Measurements from ENCODE around the gene SPTBN5.

SPTBN5 gene

GRCh38 chr15:41822957-41823356 is 70.9 kb downstream of the SPTBN5 start:
- Histone ChIP-seq H3K27ac (ENCODE audit: low read depth, low read length) (no peak overlapping the region), H3K27me3 (ENCODE audit: insufficient read depth, low read length) (no peaks in the 10 kb centered on the region), H2BK120ac (ENCODE audit: insufficient read depth, low read length, poor library complexity) (no peak overlapping the region), H3K79me2 (ENCODE audit: control insufficient read depth, insufficient read depth, low read length, poor library complexity) (peaks cover under 1% of the 10 kb centered on the region), H3K4ac (ENCODE audit: low read depth, low read length) (no peak overlapping the region), H3K79me1 (ENCODE audit: low read length) (peaks cover 2% of the 10 kb centered on the region), H4K91ac (ENCODE audit: low read depth, low read length) (no peak overlapping the region), H2BK5ac (ENCODE audit: low read depth, low read length, poor library complexity) (no peak overlapping the region), H3K18ac (ENCODE audit: low read length) (no peak overlapping the region), H3K23ac (ENCODE audit: low read length) (no peak overlapping the region), H4K12ac (ENCODE audit: low read depth, low read length) (no peak overlapping the region), H2AFZ (ENCODE audit: insufficient read depth, low read length, poor library complexity) (no peak overlapping the region), H3K4me2 (ENCODE audit: low read length) (no peak overlapping the region), H3K4me3 (ENCODE audit: low read depth, low read length) (no peak overlapping the region), H3K9ac (ENCODE audit: low read length) (no peak overlapping the region), H3K14ac (ENCODE audit: low read length) (no peak overlapping the region), H3K9me3 (ENCODE audit: insufficient read depth, low read depth, low read length) (no peaks in the 10 kb centered on the region), H3K36me3 (ENCODE audit: control insufficient read depth in 1 of 2, insufficient read depth in 2 of 2, low read length in 2 of 2) (peaks cover 73 to 74% of the 10 kb centered on the region in 2 experiments), H3K4me1 (ENCODE audit: control insufficient read depth in 1 of 2, insufficient read depth in 2 of 2, low read length in 2 of 2) (peaks cover 0 to 4% of the 10 kb centered on the region in 2 experiments), H4K8ac (ENCODE audit: low read depth, low read length) (no peak overlapping the region), H2AK5ac (ENCODE audit: low read length) (no peak overlapping the region), H2BK12ac (ENCODE audit: low read length) (no peak overlapping the region)
- WGBS (ENCODE audit: extremely low coverage, insufficient coverage, insufficient read length): no CpG with 5 or more reads among the region's 6 CpGs
- no peak for DNase-seq

GRCh38 chr15:41822471-41822870 is 71.4 kb downstream of the SPTBN5 start:
- H2AFZ ChIP-seq (ENCODE audit: insufficient read depth, low read length, poor library complexity): no peak overlapping the region
- no peak overlapping the region for H2AK5ac ChIP-seq (ENCODE audit: low read length)
- H3K27me3 ChIP-seq (ENCODE audit: insufficient read depth, low read length): no peaks in the 10 kb centered on the region
- H2BK12ac ChIP-seq (ENCODE audit: low read length): no peak overlapping the region
- H2BK5ac ChIP-seq (ENCODE audit: low read depth, low read length, poor library complexity): no peak overlapping the region
- H3K36me3 ChIP-seq (ENCODE audit: control insufficient read depth in 1 of 2, insufficient read depth in 2 of 2, low read length in 2 of 2): peaks cover 78 to 79% of the 10 kb centered on the region in 2 experiments
- H3K79me1 ChIP-seq (ENCODE audit: low read length): peaks cover 2% of the 10 kb centered on the region
- no peak overlapping the region for H3K18ac ChIP-seq (ENCODE audit: low read length)
- H3K79me2 ChIP-seq (ENCODE audit: control insufficient read depth, insufficient read depth, low read length, poor library complexity): no peaks in the 10 kb centered on the region
- no peak overlapping the region for H3K4me2 ChIP-seq (ENCODE audit: low read length)
- H3K4me1 ChIP-seq (ENCODE audit: control insufficient read depth in 1 of 2, insufficient read depth in 2 of 2, low read length in 2 of 2): peaks cover 0 to 3% of the 10 kb centered on the region in 2 experiments
- DNase-seq: no peak
- H4K8ac ChIP-seq (ENCODE audit: low read depth, low read length): no peak overlapping the region
- H3K27ac ChIP-seq (ENCODE audit: low read depth, low read length): no peak overlapping the region
- no peaks in the 10 kb centered on the region for H3K9me3 ChIP-seq (ENCODE audit: insufficient read depth, low read depth, low read length)
- no peak overlapping the region for H3K4ac ChIP-seq (ENCODE audit: low read depth, low read length)
- no peak overlapping the region for H3K23ac ChIP-seq (ENCODE audit: low read length)
- no CpG with 5 or more reads among the region's 6 CpGs for WGBS (ENCODE audit: extremely low coverage, insufficient coverage, insufficient read length)
- no peak overlapping the region for H2BK120ac ChIP-seq (ENCODE audit: insufficient read depth, low read length, poor library complexity)
- no peak overlapping the region for H3K14ac ChIP-seq (ENCODE audit: low read length)
- H3K4me3 ChIP-seq (ENCODE audit: low read depth, low read length): no peak overlapping the region
- H3K9ac ChIP-seq (ENCODE audit: low read length): no peak overlapping the region
- H4K12ac ChIP-seq (ENCODE audit: low read depth, low read length): no peak overlapping the region
- no peak overlapping the region for H4K91ac ChIP-seq (ENCODE audit: low read depth, low read length)

- Histone ChIP-seq H3K4me1 (ENCODE audit: control insufficient read depth in 1 of 2, insufficient read depth in 2 of 2, low read length in 2 of 2) (no peaks in the 10 kb centered on the region), H3K4ac (ENCODE audit: low read depth, low read length) (no peak overlapping the region), H3K79me1 (ENCODE audit: low read length) (no peaks in the 10 kb centered on the region), H2BK5ac (ENCODE audit: low read depth, low read length, poor library complexity) (no peak overlapping the region), H3K9ac (ENCODE audit: low read length) (no peak overlapping the region), H3K27ac (ENCODE audit: low read depth, low read length) (no peak overlapping the region), H3K27me3 (ENCODE audit: insufficient read depth, low read length) (no peaks in the 10 kb centered on the region), H4K12ac (ENCODE audit: low read depth, low read length) (no peak overlapping the region), H4K8ac (ENCODE audit: low read depth, low read length) (no peak overlapping the region), H3K23ac (ENCODE audit: low read length) (no peak overlapping the region), H3K36me3 (ENCODE audit: control insufficient read depth in 1 of 2, insufficient read depth in 2 of 2, low read length in 2 of 2) (peaks cover 84 to 85% of the 10 kb centered on the region in 2 experiments), H4K91ac (ENCODE audit: low read depth, low read length) (no peak overlapping the region), H3K4me3 (ENCODE audit: low read depth, low read length) (no peak overlapping the region), H3K4me2 (ENCODE audit: low read length) (no peak overlapping the region), H3K9me3 (ENCODE audit: insufficient read depth, low read depth, low read length) (no peaks in the 10 kb centered on the region), H2AK5ac (ENCODE audit: low read length) (no peak overlapping the region), H2BK120ac (ENCODE audit: insufficient read depth, low read length, poor library complexity) (no peak overlapping the region), H3K18ac (ENCODE audit: low read length) (no peak overlapping the region), H3K14ac (ENCODE audit: low read length) (no peak overlapping the region), H2BK12ac (ENCODE audit: low read length) (no peak overlapping the region), H2AFZ (ENCODE audit: insufficient read depth, low read length, poor library complexity) (no peak overlapping the region), H3K79me2 (ENCODE audit: control insufficient read depth, insufficient read depth, low read length, poor library complexity) (no peaks in the 10 kb centered on the region)
- WGBS (ENCODE audit: extremely low coverage, insufficient coverage, insufficient read length): no CpG with 5 or more reads among the region's 4 CpGs
- no peak for DNase-seq
Observed at GRCh38 chr15:41821831-41822230, 72.0 kb downstream of the SPTBN5 start.

GRCh38 chr15:41820791-41821423 is 72.9 kb downstream of the SPTBN5 start:
- Histone ChIP-seq H4K91ac (ENCODE audit: low read depth, low read length) (no peak overlapping the region), H4K12ac (ENCODE audit: low read depth, low read length) (no peak overlapping the region), H2AK5ac (ENCODE audit: low read length) (no peak overlapping the region), H3K4me1 (ENCODE audit: control insufficient read depth in 1 of 2, insufficient read depth in 2 of 2, low read length in 2 of 2) (no peaks in the 10 kb centered on the region), H4K8ac (ENCODE audit: low read depth, low read length) (no peak overlapping the region), H2BK12ac (ENCODE audit: low read length) (no peak overlapping the region), H3K4me3 (ENCODE audit: low read depth, low read length) (no peak overlapping the region), H3K23ac (ENCODE audit: low read length) (no peak overlapping the region), H3K79me2 (ENCODE audit: control insufficient read depth, insufficient read depth, low read length, poor library complexity) (no peaks in the 10 kb centered on the region), H3K79me1 (ENCODE audit: low read length) (no peaks in the 10 kb centered on the region), H2BK5ac (ENCODE audit: low read depth, low read length, poor library complexity) (no peak overlapping the region), H3K9ac (ENCODE audit: low read length) (no peak overlapping the region), H3K27me3 (ENCODE audit: insufficient read depth, low read length) (no peaks in the 10 kb centered on the region), H3K18ac (ENCODE audit: low read length) (no peak overlapping the region), H3K36me3 (ENCODE audit: control insufficient read depth in 1 of 2, insufficient read depth in 2 of 2, low read length in 2 of 2) (peaks cover 86 to 87% of the 10 kb centered on the region in 2 experiments), H3K4ac (ENCODE audit: low read depth, low read length) (no peak overlapping the region), H2BK120ac (ENCODE audit: insufficient read depth, low read length, poor library complexity) (no peak overlapping the region), H3K4me2 (ENCODE audit: low read length) (no peak overlapping the region), H3K9me3 (ENCODE audit: insufficient read depth, low read depth, low read length) (no peaks in the 10 kb centered on the region), H3K14ac (ENCODE audit: low read length) (no peak overlapping the region), H3K27ac (ENCODE audit: low read depth, low read length) (no peak overlapping the region), H2AFZ (ENCODE audit: insufficient read depth, low read length, poor library complexity) (no peak overlapping the region)
- WGBS (ENCODE audit: extremely low coverage, insufficient coverage, insufficient read length): no CpG with 5 or more reads among the region's 6 CpGs
- DNase-seq: no peak

Measured in trophoblast cell (in vitro differentiated cells and primary cell).